Panc1 (cell line): ENCODE measurements around the gene NACC1. TPM values are rescaled to one million over a fixed set of nuclear protein-coding genes. Genes with fewer than 3 reads are reported as not detected.
A peak's percentile ranks its signal among the peaks of the same experiment; 100 is the strongest.

Experiments used
- ATAC-seq: fragments of 200-7000 bp; cut with Tn5 transposase; 2 replicates; pipeline ENCODE4 v1.9.1; 2020; ENCODE audit warnings: mild to moderate bottlenecking, moderate library complexity
- BruUV-seq: library from RNA; stranded (reverse); fragments of 400-500 nt; replicated peaks from 2 replicates; lab custom pipeline; 2021; lab: Mats Ljungman, UMichigan
- CTCF ChIA-PET: fragments of 300-600 bp; sonication (Branson Sonifier 250); formaldehyde crosslinking; loops from one replicate; lab custom pipeline; 2022; ENCODE audit warnings: antibody characterized with exemption; lab: Charles Lee
- POLR2A ChIA-PET: fragments of 300-600 bp; sonication (Branson Sonifier 250); formaldehyde crosslinking; loops from one replicate; lab custom pipeline; 2022; ENCODE audit warnings: antibody characterized with exemption; lab: Charles Lee
- DNase-seq: peaks from one replicate; pipeline ENCODE4 v3.0.0-alpha.2; 2010; ENCODE audit warnings: low read depth, low spot score
- H3K27ac ChIP-seq: 2 replicates; pipeline ENCODE4 v1.5.1; 2011; ENCODE audit warnings: mild to moderate bottlenecking, low read length, inconsistent platforms
- H3K27me3 ChIP-seq: fragments of 200-500 bp; sonication (Bioruptor generic); 2 replicates; pipeline ENCODE4 v1.6.0; 2014; ENCODE audit warnings: low read length, inconsistent platforms; ENCODE audit not compliant: control insufficient read depth, insufficient read depth
- H3K36me3 ChIP-seq: fragments of 200-500 bp; sonication (Bioruptor generic); 2 replicates; pipeline ENCODE4 v1.5.1; 2014; ENCODE audit warnings: inconsistent platforms, mild to moderate bottlenecking, low read length, moderate library complexity; ENCODE audit not compliant: control insufficient read depth, insufficient read depth
- H3K4me1 ChIP-seq: 2 replicates; pipeline ENCODE4 v1.5.1; 2011; ENCODE audit warnings: inconsistent platforms, mild to moderate bottlenecking, low read length, moderate library complexity; ENCODE audit not compliant: control insufficient read depth, insufficient read depth
- H3K4me3 ChIP-seq, 2 experiments: 2 replicates each; pipeline ENCODE4 v1.5.1; 2011 to 2012; ENCODE audit warnings: low read depth in 2 of 2, low read length in 2 of 2, mild to moderate bottlenecking in 2 of 2, inconsistent platforms in 1 of 2, moderate library complexity in 1 of 2
- H3K9me3 ChIP-seq: fragments of 200-500 bp; sonication (Bioruptor generic); 2 replicates; pipeline ENCODE4 v1.5.1; 2014; ENCODE audit warnings: low read depth, mild to moderate bottlenecking, inconsistent platforms, low read length, moderate library complexity; ENCODE audit not compliant: control insufficient read depth, insufficient read depth
- CTCF ChIP-seq: fragments of 450-650 bp; IDR thresholded peaks from 2 replicates; pipeline ENCODE4 v1.5.1; 2017; ENCODE audit warnings: mild to moderate bottlenecking
- POLR2AphosphoS5 ChIP-seq: IDR thresholded peaks from 2 replicates; pipeline ENCODE4 v1.6.1; 2012; ENCODE audit warnings: mild to moderate bottlenecking, low read depth, low read length, moderate library complexity
- REST ChIP-seq, 2 experiments: IDR thresholded peaks; 2 replicates each; pipeline ENCODE4 v1.6.1; 2011 to 2012; ENCODE audit warnings: low read depth in 2 of 2, control low read depth in 1 of 2, low read length in 1 of 2, mild to moderate bottlenecking in 1 of 2, moderate library complexity in 1 of 2; ENCODE audit not compliant: insufficient read depth in 1 of 2
- SIN3A ChIP-seq: IDR thresholded peaks from 2 replicates; pipeline ENCODE4 v1.6.1; 2012; ENCODE audit warnings: low read depth, mild to moderate bottlenecking, low read length, moderate library complexity, borderline replicate concordance; ENCODE audit not compliant: insufficient read depth
- TCF7L2 ChIP-seq: IDR thresholded peaks from 2 replicates; pipeline ENCODE4 v1.6.1; 2011; ENCODE audit warnings: mild to moderate bottlenecking, low read depth, low read length, inconsistent platforms
- in situ Hi-C: cut with HindIII; loops from 2 replicates; pipeline ENCODE4 v1.10.0; 2016; ENCODE audit warnings: low sequenced_read_pairs, low pct_unique_long_range_greater_than_20kb
- intact Hi-C: fragments of 100-400 bp; cut with micrococcal nuclease; formaldehyde crosslinking; loops from one replicate; pipeline ENCODE4 v1.10.0; 2022; ENCODE audit not compliant: unreplicated experiment
- total RNA-seq: library from RNA; stranded (reverse); gene quantifications from one replicate; pipeline ENCODE4 v1.2.1, GENCODE V29; 2021; ENCODE audit not compliant: unreplicated experiment

Gene NACC1
- total RNA-seq, 1 experiment from 2014 or later = 129 TPM

GRCh38 chr19:13151605-13152355 is 33.7 kb downstream of the NACC1 start:
- no TSS peak for BruUV-seq

More at GRCh38 chr19:13151605-13152355, 33.7 kb downstream of the NACC1 start:
- in situ Hi-C loops (no loop called here), intact Hi-C loops (no loop called here)
- CTCF ChIA-PET = no interaction called here
- Histone ChIP-seq H3K4me3 (peak overlapping the region; percentile 90 to 93), H3K9me3 (no peaks in the 10 kb centered on the region), H3K36me3 (peaks cover 10% of the 10 kb centered on the region; the same call in 1 of the 2 replicates), H3K27ac (peak overlapping the region; percentile 96), H3K4me1 (peaks cover 5% of the 10 kb centered on the region), H3K27me3 (no peaks in the 10 kb centered on the region)
- TF ChIP-seq SIN3A (0 out of 2 replicates have a peak, but pooled peaks have one; percentile 47), CTCF (no peak), POLR2AphosphoS5 (peak; percentile 58), REST (IDR thresholded peaks at IDR 0.05; ENCODE audit: insufficient read depth in 1 of 2, low read depth in 2 of 2, low read length in 1 of 2) (peak in 1 of 2 experiments; percentile 50; a peak in 1 of 4 replicates), TCF7L2 (0 out of 2 replicates have a peak, but pooled peaks have one; percentile 26)
- POLR2A ChIA-PET = interaction anchor here (0.6 to 1.6 kb wide), 5 partner anchors 10 to 186 kb away, joined by 3 to 14 read pairs (median 4); partner anchors contain the start of gene NACC1
- DNase-seq = no peak
- peak; percentile 67 for ATAC-seq
